Nucleus accumbens (tissue), 56 donors: ENCODE measurements around the gene NOS3.

Experiments
- DNase-seq, 56 donors: peaks; one replicate each; lab custom pipeline; 2025; lab: John Stamatoyannopoulos, UW

The NOS3 gene

GRCh38 chr7:151048911-151049463 lies 58.2 kb downstream of the NOS3 start:
- no peak for DNase-seq

DNA sequence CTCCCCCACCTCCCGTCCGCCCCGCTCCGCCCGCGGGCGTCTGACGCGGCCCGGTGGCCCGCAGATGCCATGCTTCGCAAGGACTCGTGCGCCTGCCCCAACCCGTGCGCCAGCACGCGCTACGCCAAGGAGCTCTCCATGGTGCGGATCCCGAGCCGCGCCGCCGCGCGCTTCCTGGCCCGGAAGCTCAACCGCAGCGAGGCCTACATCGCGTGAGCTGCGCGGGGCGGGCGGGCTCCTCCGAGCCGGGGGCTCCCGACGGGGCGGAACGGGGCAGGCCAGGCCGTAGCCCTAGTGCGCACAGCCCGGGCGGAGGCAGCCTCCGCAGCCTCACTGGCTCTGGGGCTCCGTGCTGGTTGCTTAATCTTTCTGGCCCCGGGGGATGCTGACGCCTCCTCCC lies 60.3 kb downstream of the NOS3 start:
- peak in 36 of 56 donors; percentile 1 to 74 (median 33) for DNase-seq

GRCh38 chr7:151053096-151053495 lies 62.3 kb downstream of the NOS3 start:
- DNase-seq, result no peak

DNA sequence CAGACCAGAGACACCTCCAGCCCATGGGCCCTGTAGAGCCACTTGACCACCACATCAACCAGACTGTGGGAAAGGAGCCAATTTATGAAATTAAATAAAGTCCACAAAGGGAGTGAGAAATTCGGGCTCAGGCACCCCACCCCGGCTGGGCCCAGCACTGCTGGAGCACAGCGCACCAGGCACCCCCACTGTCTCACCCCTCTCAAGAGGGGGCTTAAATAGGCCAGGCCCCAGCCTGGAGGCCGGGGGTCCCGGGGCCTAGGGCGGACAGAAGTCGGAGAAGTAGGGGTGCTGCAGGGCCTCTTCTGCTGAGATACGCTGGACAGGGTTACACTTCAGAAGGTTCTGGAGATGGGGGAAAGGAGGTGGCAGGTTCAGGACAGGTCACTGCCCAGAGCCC lies 62.9 kb downstream of the NOS3 start:
- no peak for DNase-seq

GRCh38 chr7:151056283-151056665 lies 65.5 kb downstream of the NOS3 start:
- DNase-seq, result no peak

DNA sequence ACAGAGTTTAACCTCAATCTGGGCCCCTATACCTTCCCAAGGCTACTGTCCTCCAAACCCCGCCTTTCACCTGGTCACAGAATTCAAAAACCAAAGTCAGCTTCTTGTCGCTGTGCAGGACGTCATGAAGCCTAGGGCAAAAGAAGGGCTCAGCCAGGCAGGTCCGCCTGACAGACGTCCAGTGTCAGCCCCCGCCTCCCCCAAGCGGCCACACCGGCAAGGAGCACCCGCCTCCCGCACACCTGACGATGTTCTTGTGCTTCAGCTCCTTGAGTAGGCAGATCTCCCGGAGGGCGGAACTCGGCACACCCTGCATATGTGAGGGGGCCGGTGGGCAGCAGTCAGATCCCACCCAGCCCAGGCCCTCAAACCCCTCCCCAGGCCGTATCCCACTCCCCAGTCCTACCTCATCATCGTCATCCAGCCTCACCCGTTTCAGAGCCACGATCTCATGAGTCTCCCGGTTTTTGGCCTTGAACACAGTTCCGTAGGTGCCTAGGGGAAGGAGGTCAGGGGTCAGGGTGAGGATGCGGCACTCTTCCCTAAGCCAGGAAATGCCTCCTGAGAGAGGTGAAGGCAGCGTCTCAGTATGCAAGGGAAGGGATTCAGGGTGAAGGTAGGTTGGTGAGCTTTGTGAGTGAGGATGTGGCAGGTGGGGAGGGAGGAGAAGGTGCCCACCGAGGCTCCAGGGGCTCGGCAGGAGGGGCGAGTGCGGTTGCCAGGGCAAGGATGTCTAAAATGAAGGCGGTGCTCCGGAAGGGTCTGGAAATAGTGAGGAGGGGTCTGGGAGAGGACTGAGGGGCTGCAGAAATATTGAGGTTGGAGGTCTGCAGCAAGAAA lies 66.1 kb downstream of the NOS3 start:
- peak in 7 of 56 donors; percentile 13 to 48 (median 23) for DNase-seq

DNA sequence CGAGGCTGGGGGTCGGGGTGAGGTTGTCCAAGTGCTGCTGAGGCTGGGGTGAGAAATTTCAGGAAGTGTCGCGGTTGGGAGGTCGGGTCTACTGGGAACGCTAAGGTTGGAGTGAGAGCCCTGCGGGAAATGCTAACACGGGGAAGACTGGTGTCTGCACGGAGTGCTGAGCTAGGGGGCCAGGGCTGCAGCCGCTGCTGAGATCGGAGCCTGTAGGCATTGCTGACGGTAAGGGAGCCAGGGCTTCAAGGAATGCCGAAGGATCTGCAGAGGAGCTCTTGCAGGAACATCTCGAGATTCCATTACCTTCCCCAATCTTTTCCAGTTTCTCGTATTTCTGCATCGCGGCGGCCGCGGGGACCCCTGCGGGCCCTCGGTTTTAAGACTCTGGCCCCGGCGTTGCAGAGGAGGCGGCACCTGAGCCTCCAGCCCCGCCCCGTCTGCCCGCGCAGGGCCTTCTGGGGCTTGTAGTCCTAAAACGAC lies 66.7 kb downstream of the NOS3 start, which contains the start of gene CDK5:
Gene CDK5, minus strand, starts transcription at position 392 of the 483 bp plus-strand sequence. Its CDS starts 49 bp downstream, at position 343.
- DNase-seq, result no peak

GRCh38 chr7:151057989-151058780 lies 67.4 kb downstream of the NOS3 start:
- peak; percentile 81 to 100 (median 99) for DNase-seq

GRCh38 chr7:151058781-151059366 lies 68.1 kb downstream of the NOS3 start:
- peak in 7 of 56 donors; percentile 40 to 75 (median 60) for DNase-seq

DNA sequence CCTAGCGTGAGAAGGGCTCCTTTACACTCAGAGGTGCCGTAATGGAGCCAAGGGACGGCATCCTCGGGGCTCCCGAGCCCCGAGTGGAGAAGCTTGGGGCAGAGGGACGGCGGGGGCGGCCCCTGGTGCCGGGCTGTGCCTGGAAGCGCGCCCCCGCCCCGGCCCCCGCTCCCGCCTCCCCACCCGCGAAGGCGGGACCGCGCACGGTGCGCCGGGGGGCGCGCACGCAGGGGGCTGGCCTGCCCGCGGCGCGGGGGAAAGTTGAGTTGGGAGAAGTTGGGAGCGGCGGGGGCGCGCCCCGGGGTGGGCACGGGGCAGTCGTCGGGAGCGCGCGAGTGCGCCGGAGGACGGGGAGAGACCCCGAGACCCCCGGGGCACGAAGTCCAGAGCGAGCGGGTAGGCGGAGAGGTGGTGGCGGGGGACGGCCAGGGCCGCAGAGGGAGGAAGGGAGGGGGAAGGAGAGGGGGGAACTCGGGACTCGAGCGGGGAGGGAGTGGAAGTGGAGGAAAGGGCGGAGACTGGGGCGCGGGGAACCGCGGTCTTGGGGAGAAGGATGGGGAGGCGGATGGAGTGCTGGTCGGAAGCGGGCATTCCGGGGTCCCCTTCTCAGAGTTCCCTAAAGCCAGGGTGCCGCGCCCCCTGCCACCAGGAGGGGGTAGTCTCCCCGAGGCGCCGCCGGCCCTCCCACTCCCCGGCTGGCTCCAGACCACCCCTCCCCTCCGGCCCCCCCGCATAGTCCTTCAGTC lies 68.7 kb downstream of the NOS3 start, which contains the start of gene SLC4A2:
Gene SLC4A2, plus strand, starts transcription at position 223 of the 746 bp plus-strand sequence. CDS start 2,399 bp downstream, outside the sequence.
- DNase-seq, result peak in 55 of 56 donors; percentile 38 to 93 (median 81)

- peak in 3 of 56 donors; percentile 34 to 55 (median 45) for DNase-seq
Observed at GRCh38 chr7:151060113-151060415, 69.2 kb downstream of the NOS3 start.

DNA sequence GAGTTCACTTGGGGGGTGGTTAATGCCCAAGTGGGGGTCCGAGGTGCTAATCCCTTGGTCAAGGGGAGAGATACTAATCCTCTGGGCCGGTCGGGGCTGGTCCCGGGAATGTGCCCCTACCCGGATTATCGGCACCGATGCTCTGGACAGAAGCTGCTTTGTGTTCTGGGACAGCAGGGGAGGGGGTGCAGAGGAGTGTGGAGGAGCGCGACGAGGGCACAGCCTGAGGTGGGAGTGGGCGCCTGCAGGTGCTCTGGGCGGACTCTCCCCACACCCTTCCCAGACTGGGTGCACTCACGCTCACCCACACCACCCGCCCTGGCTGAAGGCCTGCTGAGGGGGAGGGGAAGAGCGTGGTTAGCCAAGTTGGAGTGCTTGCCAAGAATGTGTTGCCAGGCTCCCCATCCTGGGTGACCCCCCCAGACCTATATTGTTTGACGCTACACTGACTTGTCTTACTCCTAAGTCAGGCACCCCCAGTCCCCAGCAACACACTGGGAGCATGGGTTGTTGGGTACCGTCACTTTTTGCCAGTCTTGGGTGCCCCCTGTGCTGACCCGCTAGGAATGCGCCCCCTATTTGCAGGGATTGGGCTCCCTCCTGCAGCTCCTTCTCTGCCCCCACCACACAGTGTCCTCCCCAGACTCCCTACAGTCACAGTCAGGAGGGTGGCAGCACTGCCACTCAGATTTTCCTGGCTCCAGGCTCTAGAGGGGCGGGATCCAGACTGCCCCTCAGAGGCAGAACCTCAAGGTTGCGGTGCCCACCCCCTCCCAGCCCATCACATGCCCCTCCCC lies 69.8 kb downstream of the NOS3 start:
- DNase-seq, result peak in 31 of 56 donors; percentile 21 to 59 (median 41)

DNA sequence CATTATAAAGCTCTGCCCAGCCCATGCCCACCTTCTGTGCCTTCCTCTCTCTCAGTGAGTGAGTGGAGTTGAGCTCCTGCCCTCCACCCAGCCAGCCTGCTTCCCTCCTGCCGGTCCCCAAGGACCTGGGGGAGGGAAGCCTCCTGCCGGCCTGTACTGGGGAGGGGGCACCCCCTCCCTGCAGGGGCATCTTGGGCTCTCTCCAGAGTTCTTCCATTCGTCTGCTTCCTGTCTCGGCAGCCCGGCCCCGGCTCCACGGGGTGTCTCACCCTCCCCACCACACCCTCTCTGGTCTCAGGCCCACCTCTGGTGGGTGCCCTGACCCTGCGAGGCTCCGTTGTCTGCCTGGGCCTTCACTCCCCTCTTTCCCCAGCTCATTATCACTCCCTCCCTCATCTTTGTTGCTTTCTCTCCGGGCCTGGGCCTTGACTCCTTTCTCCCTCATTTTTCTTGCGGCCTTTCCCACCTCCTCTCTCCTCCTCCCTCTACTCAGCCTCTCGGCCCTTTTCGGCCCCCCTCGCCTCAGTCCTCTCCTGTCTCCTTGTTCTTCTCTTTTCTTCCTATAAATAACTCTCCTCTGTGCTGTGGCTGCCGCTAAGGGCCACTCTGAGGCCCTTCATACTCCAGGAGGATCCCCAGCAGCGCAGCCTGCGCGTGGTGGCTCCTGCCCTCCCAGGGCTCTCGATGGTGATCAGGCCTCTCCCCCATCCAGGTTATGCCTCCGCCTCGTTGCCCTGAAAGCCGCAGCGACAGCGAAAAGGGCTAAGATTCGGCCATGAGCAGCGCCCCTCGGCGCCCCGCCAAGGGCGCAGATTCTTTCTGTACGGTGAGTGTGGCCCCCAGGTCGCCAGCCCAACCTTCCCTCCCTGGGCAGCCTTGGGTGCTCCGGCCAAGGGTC lies 70.6 kb downstream of the NOS3 start:
- DNase-seq, result no peak

DNA sequence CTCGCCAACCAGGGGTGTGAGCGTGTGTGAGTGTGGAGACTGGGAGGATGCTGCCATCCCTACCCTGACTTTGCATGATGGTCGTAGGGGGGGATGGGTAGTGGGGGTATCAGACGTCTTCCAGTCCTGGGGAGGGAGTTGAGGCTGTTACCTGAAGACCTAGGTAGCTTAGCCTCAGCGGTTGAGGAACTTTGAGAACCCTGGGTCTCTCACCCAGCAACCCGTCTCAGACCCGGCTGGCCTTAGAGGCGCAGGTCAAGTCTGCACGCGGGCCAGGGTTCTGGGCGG lies 71.2 kb downstream of the NOS3 start:
- DNase-seq, result no peak

- peak in 1 of 56 donors; percentile 26 for DNase-seq
Observed at GRCh38 chr7:151062399-151063211, 71.8 kb downstream of the NOS3 start.

DNA sequence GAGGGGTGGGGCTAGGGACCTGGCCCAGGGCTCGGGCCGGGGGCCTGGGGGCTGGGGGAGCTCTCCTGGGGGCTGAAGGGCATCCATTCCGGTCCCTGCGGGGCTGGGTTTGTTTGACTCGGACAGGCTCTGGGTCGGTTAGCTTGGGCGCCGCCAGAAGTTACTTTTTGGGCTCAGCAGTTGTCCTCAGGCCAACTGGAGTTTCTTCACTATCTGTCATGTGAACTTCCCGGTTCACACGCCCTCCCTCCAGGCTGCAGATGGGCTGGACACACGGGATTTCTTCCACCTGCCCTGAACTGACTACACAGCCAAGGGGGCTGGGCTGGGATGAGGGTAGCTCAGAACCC lies 72.4 kb downstream of the NOS3 start:
- DNase-seq, result no peak
